ACC112 (cell line): Measurements from ENCODE around the gene DYNLT2B.

Experiments
- H2AFZ ChIP-seq: fragments of 200-600 bp; sonication (generic); one replicate; pipeline ENCODE4 v1.6.0; 2017; ENCODE audit warnings: antibody characterized with exemption, low read length; ENCODE audit not compliant: unreplicated experiment
- H3K27ac ChIP-seq: fragments of 200-600 bp; sonication (generic); 2 replicates; pipeline ENCODE4 v1.5.1; 2014; ENCODE audit warnings: low read depth, mild to moderate bottlenecking, antibody characterized with exemption, low read length, moderate library complexity
- H3K27me3 ChIP-seq: fragments of 200-600 bp; sonication (generic); 2 replicates; pipeline ENCODE4 v1.6.1; 2014; ENCODE audit warnings: mild to moderate bottlenecking, antibody characterized with exemption, low read length, moderate library complexity, mixed read lengths; ENCODE audit not compliant: insufficient read depth
- H3K36me3 ChIP-seq: fragments of 200-600 bp; sonication (generic); 2 replicates; pipeline ENCODE4 v1.6.1; 2016; ENCODE audit warnings: mild to moderate bottlenecking, antibody characterized with exemption, low read length, moderate library complexity, mixed read lengths; ENCODE audit not compliant: insufficient read depth
- H3K4me1 ChIP-seq: fragments of 200-600 bp; sonication (generic); one replicate; pipeline ENCODE4 v1.6.1; 2016; ENCODE audit warnings: low read length, mixed read lengths; ENCODE audit not compliant: insufficient read depth, unreplicated experiment, control insufficient read depth
- H3K4me3 ChIP-seq: fragments of 200-600 bp; sonication (generic); 2 replicates; pipeline ENCODE4 v1.5.1; 2014; ENCODE audit warnings: mild to moderate bottlenecking, low read depth, low read length
- H3K79me2 ChIP-seq: fragments of 200-600 bp; sonication (generic); one replicate; pipeline ENCODE4 v1.6.0; 2016; ENCODE audit warnings: low read length; ENCODE audit not compliant: control insufficient read depth, unreplicated experiment, insufficient read depth

The DYNLT2B gene

DNA sequence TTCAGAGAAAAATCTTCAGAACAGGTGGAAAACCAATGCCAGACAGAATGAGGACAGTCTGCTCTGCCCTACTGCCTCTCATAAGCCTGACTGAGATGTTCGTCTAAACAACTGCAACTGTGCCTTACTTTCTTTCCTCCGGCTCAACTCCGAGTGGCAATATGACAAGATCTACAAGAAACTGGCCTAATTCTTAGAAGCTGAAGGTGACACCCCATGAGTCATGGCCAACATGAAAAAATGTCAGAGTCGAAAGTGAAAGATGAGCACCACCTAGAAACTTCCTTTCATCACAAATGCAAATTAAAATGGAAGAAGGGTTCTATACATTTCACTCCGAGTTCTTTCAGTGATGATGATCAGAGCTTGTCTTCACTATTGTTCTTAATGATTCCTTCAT lies 43.5 kb downstream of the DYNLT2B start:
- Histone ChIP-seq H3K4me3 (no peak overlapping the region), H3K27me3 (no peaks in the 10 kb centered on the region), H2AFZ (no peak overlapping the region), H3K27ac (no peak overlapping the region), H3K4me1 (peaks cover 22% of the 10 kb centered on the region), H3K79me2 (peaks cover 54% of the 10 kb centered on the region), H3K36me3 (peaks cover 32% of the 10 kb centered on the region)

DNA sequence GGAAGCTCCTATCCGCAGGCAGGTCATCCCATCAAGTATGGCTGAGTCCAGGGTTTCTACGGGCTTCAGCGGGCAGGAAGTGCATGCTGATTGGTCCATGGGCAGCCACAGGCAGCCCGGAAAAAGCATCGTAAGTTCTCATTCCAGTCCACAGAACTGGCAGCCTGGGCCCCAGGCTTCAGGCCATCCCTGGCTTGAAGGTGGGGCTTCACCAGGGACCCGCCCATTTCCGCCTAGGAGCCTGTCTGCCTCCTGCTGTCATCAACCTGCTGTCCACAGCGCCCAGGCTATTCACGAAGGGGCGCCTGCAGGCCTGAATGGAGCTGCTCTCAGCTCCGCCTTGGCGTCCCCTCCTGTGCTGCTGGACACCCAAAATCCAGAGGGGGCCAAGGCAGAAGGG lies 44.4 kb downstream of the DYNLT2B start:
- no peak overlapping the region for H3K27ac ChIP-seq
- no peaks in the 10 kb centered on the region for H3K27me3 ChIP-seq
- H3K4me1 ChIP-seq, result peaks cover 21% of the 10 kb centered on the region
- no peak overlapping the region for H3K4me3 ChIP-seq
- H2AFZ ChIP-seq, result no peak overlapping the region
- H3K79me2 ChIP-seq, result peaks cover 54% of the 10 kb centered on the region
- H3K36me3 ChIP-seq, result peaks cover 32% of the 10 kb centered on the region

DNA sequence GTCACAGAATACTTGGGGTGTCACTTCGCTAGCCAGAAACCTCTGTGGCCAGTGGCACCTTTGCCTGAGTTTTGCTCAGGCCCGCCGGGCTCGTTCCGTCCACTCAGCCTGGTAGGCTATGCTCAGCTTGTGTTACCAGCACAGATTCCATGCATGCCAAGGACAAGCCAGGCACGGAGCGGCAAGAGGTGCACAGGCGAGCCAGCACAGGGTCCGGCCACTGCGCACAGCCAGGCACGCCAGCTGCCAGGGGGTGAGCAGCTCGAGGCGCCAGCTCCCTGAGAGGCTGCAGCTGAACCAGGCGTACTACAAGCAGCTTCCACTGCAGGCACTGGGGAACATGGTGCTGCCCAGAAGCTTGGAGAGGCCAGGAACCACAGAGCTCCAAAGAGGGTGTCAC lies 45.2 kb downstream of the DYNLT2B start:
- Histone ChIP-seq H3K4me3 (no peak overlapping the region), H2AFZ (no peak overlapping the region), H3K36me3 (peaks cover 32% of the 10 kb centered on the region), H3K79me2 (peaks cover 54% of the 10 kb centered on the region), H3K27me3 (no peaks in the 10 kb centered on the region), H3K4me1 (peaks cover 19% of the 10 kb centered on the region), H3K27ac (no peak overlapping the region)

DNA sequence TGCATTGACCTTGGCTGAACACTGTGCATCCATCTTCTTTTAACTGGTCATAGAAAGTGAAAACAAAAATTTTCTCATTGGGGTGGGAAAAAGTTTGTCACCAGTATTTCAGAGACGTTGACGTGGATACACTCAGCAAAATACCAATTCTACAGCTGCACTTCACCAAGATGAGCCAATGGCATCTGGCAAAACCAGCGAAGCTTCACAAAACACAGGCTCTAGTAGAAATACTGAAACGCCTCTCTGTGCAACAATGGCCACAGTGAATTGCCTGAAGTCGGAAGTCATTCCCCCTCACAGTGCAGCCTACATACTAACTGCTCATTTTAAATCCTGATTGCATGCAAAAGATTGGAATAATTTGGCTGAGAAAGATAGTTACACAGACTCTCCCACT lies 47.5 kb downstream of the DYNLT2B start:
- H3K27ac ChIP-seq, result no peak overlapping the region
- H3K4me1 ChIP-seq, result peaks cover 21% of the 10 kb centered on the region
- peaks cover 36% of the 10 kb centered on the region for H3K36me3 ChIP-seq
- H3K79me2 ChIP-seq, result peaks cover 41% of the 10 kb centered on the region
- H3K4me3 ChIP-seq, result no peak overlapping the region
- no peaks in the 10 kb centered on the region for H3K27me3 ChIP-seq
- H2AFZ ChIP-seq, result no peak overlapping the region

DNA sequence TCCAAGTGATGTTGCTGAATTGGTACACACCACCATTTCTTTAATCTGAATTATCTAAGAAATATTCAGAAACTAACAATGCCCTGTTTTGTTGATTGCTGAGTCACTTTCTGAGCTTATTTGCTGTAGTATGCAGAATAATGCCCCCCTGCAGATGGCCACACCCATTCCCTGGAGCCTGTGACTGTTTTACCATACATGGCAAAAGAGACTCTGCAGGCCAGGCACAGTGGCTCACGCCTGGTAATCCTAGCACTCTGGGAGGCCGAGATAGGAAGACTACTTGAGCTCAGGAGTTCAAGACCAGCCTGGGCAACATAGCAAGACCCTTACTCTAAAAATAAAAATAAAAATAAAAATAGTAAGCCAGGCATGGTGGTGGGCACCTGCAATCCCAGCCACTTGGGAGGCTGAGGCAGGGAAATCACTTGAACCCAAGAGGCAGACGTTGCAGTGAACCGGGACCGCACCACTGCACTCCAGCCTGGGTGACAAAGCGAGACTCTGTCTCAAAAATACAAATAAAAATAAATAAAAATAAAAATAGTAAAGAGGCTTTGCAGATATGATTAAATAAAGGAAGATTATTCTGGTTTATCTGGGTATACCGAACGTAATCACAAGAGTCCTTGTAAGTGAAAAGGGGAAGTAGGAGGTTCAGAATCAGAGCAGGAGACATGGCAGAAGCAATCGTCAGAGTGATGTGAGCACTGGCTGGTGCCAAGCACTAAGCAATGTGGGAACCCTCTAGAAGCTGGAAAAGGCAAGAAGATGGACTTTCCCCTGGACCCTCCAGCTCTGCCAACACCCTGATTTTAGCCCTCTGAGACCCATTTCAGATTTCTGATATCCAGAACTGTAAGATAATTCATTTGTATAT lies 49.5 kb downstream of the DYNLT2B start:
- Histone ChIP-seq H3K79me2 (peaks cover 28% of the 10 kb centered on the region), H3K4me3 (no peak overlapping the region), H3K27ac (peak overlapping the region; percentile 87), H2AFZ (no peak overlapping the region), H3K36me3 (peaks cover 34% of the 10 kb centered on the region), H3K27me3 (no peaks in the 10 kb centered on the region), H3K4me1 (peaks cover 13% of the 10 kb centered on the region)

DNA sequence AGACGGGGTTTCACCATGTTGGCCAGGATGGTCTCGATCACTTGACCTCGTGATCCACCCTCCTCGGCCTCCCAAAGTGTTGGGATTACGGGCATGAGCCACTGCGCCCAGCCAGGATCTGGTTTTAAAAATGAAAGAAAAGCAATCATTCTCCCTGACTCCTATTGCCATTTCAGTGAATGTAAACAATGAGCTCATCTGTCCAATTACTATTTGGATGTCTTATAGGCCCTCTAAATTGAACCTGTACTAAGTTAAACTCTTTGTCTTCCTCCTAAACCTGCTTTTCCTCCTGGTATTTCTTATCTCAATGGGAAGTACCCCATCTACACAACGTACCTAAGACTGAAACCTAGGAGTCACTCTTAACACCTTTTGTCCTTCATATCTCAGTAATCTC lies 54.2 kb downstream of the DYNLT2B start:
- Histone ChIP-seq H3K27ac (no peak overlapping the region), H3K4me1 (peaks cover 9% of the 10 kb centered on the region), H3K79me2 (peaks cover 23% of the 10 kb centered on the region), H3K4me3 (no peak overlapping the region), H2AFZ (no peak overlapping the region), H3K36me3 (peaks cover 23% of the 10 kb centered on the region), H3K27me3 (no peaks in the 10 kb centered on the region)

DNA sequence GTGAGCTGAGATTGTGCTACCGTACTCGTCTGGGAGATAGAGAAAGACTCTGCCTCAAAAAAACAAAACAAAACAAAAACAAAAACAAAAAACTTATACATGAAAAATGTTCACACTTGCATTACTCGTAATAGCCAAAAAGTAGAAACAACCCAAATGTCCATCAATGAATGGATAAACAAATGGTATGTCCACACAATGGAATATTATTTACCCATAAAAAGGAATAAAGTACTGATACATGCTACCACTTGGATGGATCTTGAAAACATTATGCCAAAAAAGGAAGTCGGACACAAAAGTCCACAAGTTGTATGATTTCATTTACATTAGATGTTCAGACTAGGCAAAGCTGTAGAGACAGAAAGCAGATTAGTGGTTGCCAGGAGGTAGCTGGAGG lies 57.3 kb downstream of the DYNLT2B start:
- H3K4me1 ChIP-seq, result no peaks in the 10 kb centered on the region
- H3K36me3 ChIP-seq, result peaks cover 22% of the 10 kb centered on the region
- no peak overlapping the region for H3K27ac ChIP-seq
- peaks cover 28% of the 10 kb centered on the region for H3K79me2 ChIP-seq
- H3K27me3 ChIP-seq, result no peaks in the 10 kb centered on the region
- no peak overlapping the region for H2AFZ ChIP-seq
- no peak overlapping the region for H3K4me3 ChIP-seq

DNA sequence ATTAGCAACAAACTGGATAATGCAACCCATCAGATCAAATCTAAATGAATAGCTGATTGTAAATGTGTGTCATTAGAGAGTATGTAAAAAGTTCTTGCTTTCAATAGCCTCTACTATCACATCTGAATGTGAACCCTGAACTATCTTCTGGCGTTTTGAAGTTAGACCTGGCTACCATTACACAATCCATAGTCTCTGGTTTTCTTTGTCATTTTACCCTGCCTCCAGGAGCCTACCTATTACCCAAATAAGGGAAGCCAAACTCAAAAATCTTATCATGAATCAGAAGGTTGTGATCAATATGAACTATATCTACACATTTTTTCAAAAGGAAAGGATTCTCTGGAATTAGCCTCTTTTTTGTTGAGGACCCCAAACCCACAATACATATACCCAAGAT lies 62.3 kb downstream of the DYNLT2B start:
- Histone ChIP-seq H3K4me1 (no peaks in the 10 kb centered on the region), H3K79me2 (peaks cover 11% of the 10 kb centered on the region), H3K27me3 (no peaks in the 10 kb centered on the region), H3K27ac (no peak overlapping the region), H3K4me3 (no peak overlapping the region), H3K36me3 (peaks cover 13% of the 10 kb centered on the region), H2AFZ (no peak overlapping the region)

DNA sequence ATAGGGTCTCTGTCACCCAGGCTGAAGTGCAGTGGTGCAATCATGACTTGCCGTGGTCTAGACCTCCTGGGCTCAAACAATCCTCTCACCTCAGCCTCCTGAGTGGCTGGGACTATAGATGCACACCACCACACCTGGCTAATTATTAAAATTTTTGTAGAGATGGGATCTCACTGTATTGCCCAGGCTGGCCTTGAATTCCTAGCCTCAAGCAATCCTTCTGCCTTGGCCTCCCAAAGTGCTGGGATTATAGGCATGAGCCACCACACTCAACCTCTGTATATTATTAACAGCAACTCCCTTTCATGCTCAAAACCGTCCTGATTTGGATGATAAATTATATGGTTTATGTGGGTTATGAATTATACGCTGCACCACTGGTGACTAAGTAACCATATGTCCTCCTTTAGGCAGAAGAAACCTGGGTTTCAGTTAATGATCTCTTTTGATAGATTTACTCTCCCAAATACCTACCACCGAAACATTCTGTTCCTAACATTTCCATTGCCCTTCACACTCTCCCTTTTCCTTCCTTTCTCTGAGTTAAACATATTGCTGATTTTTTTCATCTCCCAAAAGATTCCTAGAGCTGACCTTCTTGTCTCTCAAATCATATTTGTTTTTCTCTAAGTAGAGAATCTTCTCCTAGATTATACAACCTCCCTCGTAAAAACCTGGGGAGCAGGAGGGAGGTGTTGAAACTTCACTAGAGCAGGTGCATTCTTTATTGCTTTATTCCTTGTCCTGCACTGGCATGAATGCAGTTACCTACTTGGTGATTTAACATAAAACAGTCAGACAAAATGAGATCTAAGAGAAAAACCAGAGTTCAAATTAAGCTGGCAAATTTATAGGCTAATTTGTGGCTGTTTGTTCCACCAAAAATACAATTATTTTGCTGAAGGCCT lies 63.4 kb downstream of the DYNLT2B start:
- Histone ChIP-seq H3K36me3 (peaks cover 12% of the 10 kb centered on the region; the same call in 1 of the 2 replicates), H3K79me2 (peaks cover 10% of the 10 kb centered on the region), H3K27me3 (no peaks in the 10 kb centered on the region), H2AFZ (no peak overlapping the region), H3K4me3 (no peak overlapping the region), H3K27ac (no peak overlapping the region), H3K4me1 (no peaks in the 10 kb centered on the region)

DNA sequence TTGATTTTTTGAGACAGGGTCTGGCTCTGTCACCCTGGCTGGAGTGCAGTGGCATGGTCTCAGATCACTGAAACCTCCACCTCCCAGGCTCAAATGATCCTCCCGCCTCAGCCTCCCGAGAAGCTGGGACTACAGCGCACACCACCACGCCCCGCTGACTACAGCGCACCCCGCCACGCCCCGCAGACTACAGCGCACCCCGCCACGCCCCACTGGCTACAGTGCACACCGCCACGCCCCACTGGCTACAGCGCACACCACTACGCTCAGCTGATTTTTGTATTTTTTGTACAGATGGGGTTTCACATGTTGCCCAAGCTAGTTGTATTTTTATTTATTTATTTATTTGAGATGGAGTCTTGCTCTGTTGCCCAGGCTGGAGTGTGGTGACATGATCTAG lies 66.1 kb downstream of the DYNLT2B start:
- H3K36me3 ChIP-seq, result peaks cover 23% of the 10 kb centered on the region; the same call in 1 of the 2 replicates
- H3K4me1 ChIP-seq, result no peaks in the 10 kb centered on the region
- H3K27me3 ChIP-seq, result no peaks in the 10 kb centered on the region
- no peak overlapping the region for H3K27ac ChIP-seq
- no peak overlapping the region for H3K4me3 ChIP-seq
- no peak overlapping the region for H2AFZ ChIP-seq
- H3K79me2 ChIP-seq, result peaks cover 6% of the 10 kb centered on the region
